Duodenal mucosa (tissue), 2 donors: ENCODE data around the gene SRSF1.

Source experiments
- H3K27ac ChIP-seq: one replicate; pipeline ENCODE4 v1.7.0; 2013; ENCODE audit warnings: low read depth, low read length
- H3K27me3 ChIP-seq, 2 donors: one replicate each; pipeline ENCODE4 v1.7.0; 2013; ENCODE audit warnings: low read length in 2 of 2, control low read depth in 1 of 2; ENCODE audit not compliant: insufficient read depth in 2 of 2, control insufficient read depth in 1 of 2
- H3K36me3 ChIP-seq, 2 donors: one replicate each; pipeline ENCODE4 v1.7.0; 2013; ENCODE audit warnings: low read length in 2 of 2, control low read depth in 1 of 2; ENCODE audit not compliant: insufficient read depth in 2 of 2, control insufficient read depth in 1 of 2
- H3K4me1 ChIP-seq, 2 donors: one replicate each; pipeline ENCODE4 v1.7.0; 2013; ENCODE audit warnings: low read length in 2 of 2, control low read depth in 1 of 2; ENCODE audit not compliant: insufficient read depth in 2 of 2, control insufficient read depth in 1 of 2
- H3K4me3 ChIP-seq, 2 donors: one replicate each; pipeline ENCODE4 v1.7.0; 2013; ENCODE audit warnings: low read length in 2 of 2, low read depth in 1 of 2
- H3K9ac ChIP-seq, 2 donors: one replicate each; pipeline ENCODE4 v1.7.0; 2013; ENCODE audit warnings: low read length in 2 of 2, low read depth in 1 of 2
- H3K9me3 ChIP-seq, 2 donors: one replicate each; pipeline ENCODE4 v1.7.0; 2013; ENCODE audit warnings: low read length in 2 of 2, control low read depth in 1 of 2; ENCODE audit not compliant: control insufficient read depth in 1 of 2

The SRSF1 gene

GRCh38 chr17:58006924-58007780 is at the start of gene SRSF1:
Gene SRSF1, minus strand, starts transcription at chr17:58007246. Its CDS starts 109 bp downstream, at chr17:58007137.
- no peaks in the 10 kb centered on the region for H3K27me3 ChIP-seq
- H3K9ac ChIP-seq: peak within 1 kb of the TSS; percentile 100
- peaks cover 32% of the 10 kb centered on the region in 2 donors for H3K4me1 ChIP-seq
- H3K36me3 ChIP-seq: peaks cover 21 to 29% of the 10 kb centered on the region in 2 donors
- H3K4me3 ChIP-seq: peak within 1 kb of the TSS; percentile 99
- H3K27ac ChIP-seq: peak within 1 kb of the TSS; percentile 99
- no peaks in the 10 kb centered on the region for H3K9me3 ChIP-seq

GRCh38 chr17:58056476-58056875 is 49.4 kb upstream of the SRSF1 start:
- Histone ChIP-seq H3K36me3 (no peaks in the 10 kb centered on the region), H3K9ac (no peak overlapping the region), H3K27me3 (peaks cover 0 to 4% of the 10 kb centered on the region in 2 donors), H3K27ac (no peak overlapping the region), H3K4me3 (no peak overlapping the region), H3K9me3 (no peaks in the 10 kb centered on the region), H3K4me1 (no peaks in the 10 kb centered on the region)

GRCh38 chr17:58054641-58055040 is 47.6 kb upstream of the SRSF1 start:
- Histone ChIP-seq H3K9me3 (no peaks in the 10 kb centered on the region), H3K4me3 (no peak overlapping the region), H3K36me3 (no peaks in the 10 kb centered on the region), H3K27ac (no peak overlapping the region), H3K9ac (no peak overlapping the region), H3K27me3 (peaks cover 0 to 4% of the 10 kb centered on the region in 2 donors), H3K4me1 (no peaks in the 10 kb centered on the region)

- Histone ChIP-seq H3K27me3 (peaks cover 0 to 4% of the 10 kb centered on the region in 2 donors), H3K27ac (no peak overlapping the region), H3K4me3 (no peak overlapping the region), H3K36me3 (no peaks in the 10 kb centered on the region), H3K4me1 (no peaks in the 10 kb centered on the region), H3K9me3 (no peaks in the 10 kb centered on the region), H3K9ac (no peak overlapping the region)
These were observed 46.1 kb upstream of the SRSF1 start for GRCh38 chr17:58052945-58053715.

- H3K4me1 ChIP-seq: no peaks in the 10 kb centered on the region
- H3K27ac ChIP-seq: no peak overlapping the region
- H3K36me3 ChIP-seq: no peaks in the 10 kb centered on the region
- no peak overlapping the region for H3K4me3 ChIP-seq
- no peaks in the 10 kb centered on the region for H3K9me3 ChIP-seq
- no peak overlapping the region for H3K9ac ChIP-seq
- H3K27me3 ChIP-seq: no peaks in the 10 kb centered on the region
These were observed 45.4 kb upstream of the SRSF1 start for GRCh38 chr17:58052407-58052806.

- Histone ChIP-seq H3K9ac (no peak overlapping the region), H3K4me1 (no peaks in the 10 kb centered on the region), H3K9me3 (no peaks in the 10 kb centered on the region), H3K27me3 (no peaks in the 10 kb centered on the region), H3K27ac (no peak overlapping the region), H3K36me3 (no peaks in the 10 kb centered on the region), H3K4me3 (no peak overlapping the region)
These were observed 44.4 kb upstream of the SRSF1 start for GRCh38 chr17:58051468-58051867.

GRCh38 chr17:58050966-58051365 is 43.9 kb upstream of the SRSF1 start:
- no peak overlapping the region for H3K4me3 ChIP-seq
- H3K27me3 ChIP-seq: no peaks in the 10 kb centered on the region
- H3K9ac ChIP-seq: no peak overlapping the region
- H3K9me3 ChIP-seq: no peaks in the 10 kb centered on the region
- no peaks in the 10 kb centered on the region for H3K36me3 ChIP-seq
- no peak overlapping the region for H3K27ac ChIP-seq
- H3K4me1 ChIP-seq: no peaks in the 10 kb centered on the region

- H3K27ac ChIP-seq: no peak overlapping the region
- no peaks in the 10 kb centered on the region for H3K27me3 ChIP-seq
- no peak overlapping the region for H3K4me3 ChIP-seq
- H3K36me3 ChIP-seq: no peaks in the 10 kb centered on the region
- H3K9me3 ChIP-seq: no peaks in the 10 kb centered on the region
- H3K4me1 ChIP-seq: no peaks in the 10 kb centered on the region
- H3K9ac ChIP-seq: no peak overlapping the region
These were observed 42.5 kb upstream of the SRSF1 start for GRCh38 chr17:58049533-58049932.

GRCh38 chr17:58047376-58048150 is 40.5 kb upstream of the SRSF1 start:
- no peaks in the 10 kb centered on the region for H3K36me3 ChIP-seq
- H3K4me1 ChIP-seq: no peaks in the 10 kb centered on the region
- H3K27me3 ChIP-seq: peaks cover 0 to 5% of the 10 kb centered on the region in 2 donors
- no peak overlapping the region for H3K27ac ChIP-seq
- no peak overlapping the region for H3K4me3 ChIP-seq
- H3K9me3 ChIP-seq: no peaks in the 10 kb centered on the region
- no peak overlapping the region for H3K9ac ChIP-seq
